Right atrium auricular region (tissue), 2 donors: Measurements from ENCODE around the gene KPRP. TPM values are rescaled to one million over a fixed set of nuclear protein-coding genes. Genes with fewer than 3 reads are reported as not detected.

Experiments used
- DNase-seq: peaks from one replicate; pipeline ENCODE4 v3.0.0-alpha.2; 2019; ENCODE audit warnings: low spot score
- H3K27ac ChIP-seq, 2 donors: fragments of 200-600 bp; sonication (generic); 1 replicate in 1 of 2; 2 replicates in 1 of 2; pipeline ENCODE4 v1.5.1; 2016 to 2019
- H3K27me3 ChIP-seq, 2 donors: fragments of 200-600 bp; sonication (generic); one replicate each; pipeline versions ENCODE4 v1.5.1 to v1.6.0; 2017 to 2019
- H3K36me3 ChIP-seq: fragments of 200-600 bp; sonication (generic); one replicate; pipeline ENCODE4 v1.5.1; 2016
- H3K4me1 ChIP-seq, 2 donors: fragments of 200-600 bp; sonication (generic); one replicate each; pipeline versions ENCODE4 v1.5.1 to v1.6.0; 2017 to 2019
- H3K4me3 ChIP-seq, 2 donors: fragments of 200-600 bp; sonication (generic); 1 replicate in 1 of 2; 2 replicates in 1 of 2; pipeline ENCODE4 v1.5.1; 2017 to 2019; ENCODE audit warnings: mild to moderate bottlenecking in 1 of 2, moderate library complexity in 1 of 2
- H3K9me3 ChIP-seq, 2 donors: fragments of 200-600 bp; sonication (generic); one replicate each; pipeline ENCODE4 v1.5.1; 2019
- CTCF ChIP-seq, 2 donors: fragments of 200-600 bp; sonication (generic); IDR thresholded peaks; one replicate each; pipeline ENCODE4 v1.5.1; 2019; ENCODE audit warnings: antibody characterized with exemption in 2 of 2
- total RNA-seq, 2 donors: library from RNA; depleted of rRNA; stranded (reverse); fragments of >200 nt; gene quantifications; one replicate each; pipeline ENCODE4 v1.1.0, GENCODE V29; 2016

Gene KPRP
- total RNA-seq, 2 donors from 2014 or later = not detected

DNA sequence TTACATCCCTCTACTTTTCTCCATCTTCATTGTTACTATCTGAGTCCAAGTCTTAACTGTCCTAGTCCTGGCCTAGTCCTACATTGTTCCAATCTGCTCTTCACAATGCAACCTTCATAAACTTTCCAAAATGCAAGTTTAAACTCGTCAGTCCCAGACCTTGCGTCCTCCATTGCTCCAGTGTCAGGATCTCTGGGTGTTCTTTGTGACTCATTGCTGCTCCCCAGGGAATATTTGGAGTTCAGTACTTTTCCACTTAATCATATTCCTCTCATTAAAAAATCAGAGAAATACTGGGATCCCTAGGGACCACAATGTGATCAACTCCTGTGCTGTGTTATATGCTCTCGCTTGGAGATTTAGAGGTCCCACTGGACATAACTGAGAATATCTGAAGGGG, 18.0 kb upstream of the KPRP start:
- Histone ChIP-seq H3K9me3 (no peaks in the 10 kb centered on the region), H3K27me3 (no peaks in the 10 kb centered on the region), H3K4me3 (no peak overlapping the region), H3K4me1 (no peaks in the 10 kb centered on the region), H3K27ac (no peak overlapping the region), H3K36me3 (no peaks in the 10 kb centered on the region)
- no peak for DNase-seq
- TF ChIP-seq CTCF (IDR thresholded peaks at IDR 0.05) = no peak

DNA sequence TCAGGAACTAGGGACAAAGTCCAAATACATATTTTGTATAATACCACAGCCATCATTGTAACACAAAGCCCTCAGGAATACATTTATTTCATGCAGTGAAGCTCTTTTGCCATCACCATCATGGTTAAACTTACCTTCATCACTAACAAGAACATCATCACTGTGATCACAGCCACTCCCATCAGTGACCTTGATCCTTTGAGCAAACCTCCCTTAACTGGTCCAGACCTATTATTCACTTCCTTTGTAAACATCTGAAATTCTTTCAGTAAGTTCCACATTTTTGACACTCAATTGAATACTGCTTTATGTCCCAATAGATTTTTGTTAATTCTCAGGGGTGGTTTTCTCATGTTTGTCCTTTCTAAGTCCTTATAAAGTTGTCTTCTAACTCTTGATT, 16.2 kb upstream of the KPRP start:
- TF ChIP-seq CTCF (IDR thresholded peaks at IDR 0.05) = no peak
- no peaks in the 10 kb centered on the region for H3K9me3 ChIP-seq

DNA sequence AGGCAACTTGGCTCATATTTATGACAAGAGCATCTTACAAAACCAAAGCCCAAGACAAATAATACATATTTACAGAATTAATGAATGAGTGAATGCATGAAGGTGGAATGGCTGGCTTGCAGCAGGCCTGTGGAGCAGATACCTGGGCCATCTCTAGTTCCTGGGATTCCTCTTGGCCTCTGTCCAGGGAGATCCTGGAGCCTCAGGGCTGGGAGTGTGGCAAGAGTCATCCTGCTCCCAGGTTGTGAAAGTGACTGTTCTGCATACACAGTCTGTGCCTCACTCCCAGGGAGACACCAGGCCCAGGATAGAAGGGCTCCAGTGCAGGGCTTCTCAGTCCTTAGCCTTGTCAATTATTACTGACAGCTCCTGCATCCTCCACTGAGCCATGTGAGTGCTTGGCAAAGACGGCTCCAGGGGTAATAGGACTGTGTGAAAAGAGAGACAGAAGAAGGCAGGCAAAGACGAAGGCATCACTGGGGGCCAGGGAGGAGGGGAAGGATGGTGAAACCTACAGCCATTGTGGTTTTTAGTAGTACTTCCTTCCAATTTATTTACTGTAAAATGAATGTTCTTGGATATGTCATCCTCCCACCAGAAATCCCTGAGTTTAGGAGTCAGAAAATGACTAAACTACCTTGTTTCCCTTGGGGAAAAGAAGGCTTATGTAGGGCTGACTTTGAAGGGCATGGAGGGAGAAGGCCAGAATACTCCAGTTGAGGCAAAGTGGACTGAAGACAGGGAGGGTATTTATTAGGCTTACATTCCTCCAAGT, 14.3 kb upstream of the KPRP start:
- no peak for DNase-seq
- Histone ChIP-seq H3K36me3 (no peaks in the 10 kb centered on the region), H3K4me1 (no peaks in the 10 kb centered on the region), H3K27me3 (no peaks in the 10 kb centered on the region), H3K9me3 (no peaks in the 10 kb centered on the region), H3K4me3 (no peak overlapping the region), H3K27ac (no peak overlapping the region)
- no peak for TF ChIP-seq CTCF (IDR thresholded peaks at IDR 0.05)

More for the DNA sequence above, 16.2 kb upstream of the KPRP start:
- Histone ChIP-seq H3K4me3 (no peak overlapping the region), H3K36me3 (no peaks in the 10 kb centered on the region), H3K27ac (no peak overlapping the region), H3K4me1 (no peaks in the 10 kb centered on the region), H3K27me3 (no peaks in the 10 kb centered on the region)
- DNase-seq = no peak

DNA sequence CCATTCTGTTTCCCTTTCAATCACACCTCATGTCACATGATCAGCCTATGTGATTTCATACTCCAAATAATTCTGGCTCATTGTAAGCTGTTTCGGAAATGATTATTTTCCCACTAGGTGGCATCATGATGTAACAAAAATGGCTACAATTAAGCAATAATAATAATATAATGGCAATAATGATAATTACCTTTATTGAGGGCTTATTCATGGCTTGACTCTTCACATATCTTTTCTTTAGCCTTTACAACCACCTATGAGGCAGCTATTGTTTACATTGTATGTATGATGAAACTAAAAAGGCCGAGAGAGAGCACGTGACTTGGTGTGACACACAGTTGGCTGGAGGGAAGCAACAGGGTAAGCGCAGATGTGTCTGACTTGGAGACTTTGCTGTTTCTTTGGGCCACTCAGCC, 12.5 kb upstream of the KPRP start:
- Histone ChIP-seq H3K27me3 (no peaks in the 10 kb centered on the region), H3K9me3 (no peaks in the 10 kb centered on the region), H3K4me3 (no peak overlapping the region), H3K4me1 (no peaks in the 10 kb centered on the region), H3K27ac (no peak overlapping the region), H3K36me3 (no peaks in the 10 kb centered on the region)
- no peak for DNase-seq
- no peak for TF ChIP-seq CTCF (IDR thresholded peaks at IDR 0.05)

GRCh38 chr1:152745765-152746444, 11.9 kb upstream of the KPRP start:
- H3K36me3 ChIP-seq = no peaks in the 10 kb centered on the region
- H3K4me3 ChIP-seq = no peak overlapping the region
- DNase-seq = no peak
- H3K27ac ChIP-seq = no peak overlapping the region
- no peaks in the 10 kb centered on the region for H3K9me3 ChIP-seq
- no peak for TF ChIP-seq CTCF (IDR thresholded peaks at IDR 0.05)
- H3K27me3 ChIP-seq = no peaks in the 10 kb centered on the region
- H3K4me1 ChIP-seq = no peaks in the 10 kb centered on the region
